ENCODE results near the gene MPC2.

DNA sequence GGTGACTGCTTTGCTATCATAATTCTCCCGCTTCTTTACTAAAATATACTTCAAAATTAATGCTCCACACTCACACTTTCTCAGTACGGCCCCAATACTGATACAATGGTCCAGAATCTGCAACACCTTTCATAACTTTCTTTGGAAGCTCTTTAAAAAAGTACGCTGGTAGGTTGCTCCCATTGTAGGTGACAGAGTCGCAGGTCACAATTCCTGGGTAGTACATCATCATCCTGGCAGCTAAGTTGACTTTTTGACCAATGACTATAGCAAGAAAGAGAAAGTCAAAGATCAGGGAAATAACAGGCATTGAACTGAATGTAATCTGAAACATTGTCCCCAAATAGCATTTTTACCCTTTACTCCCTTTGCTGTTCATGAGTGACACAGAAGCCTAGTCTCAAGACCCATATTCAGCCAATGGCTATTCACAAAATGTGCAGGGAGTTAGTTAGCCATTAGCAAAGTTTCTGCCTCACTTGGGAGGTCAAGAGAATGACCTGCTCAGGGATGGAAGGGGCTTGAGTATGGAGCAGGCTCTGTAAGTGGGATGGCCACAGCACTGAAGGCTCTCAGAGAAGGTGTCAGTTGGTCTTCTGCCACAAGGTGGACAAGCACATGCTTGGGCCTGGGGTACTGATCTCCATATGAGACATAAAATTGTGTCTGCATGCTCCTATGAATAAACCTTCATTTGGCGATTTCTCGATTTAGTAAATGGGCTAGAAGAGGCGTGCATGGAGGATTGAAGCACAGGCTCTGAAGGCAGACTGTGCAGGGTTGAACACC lies 58.3 kb downstream of the MPC2 start:
- TF ChIP-seq, protein P1, sequence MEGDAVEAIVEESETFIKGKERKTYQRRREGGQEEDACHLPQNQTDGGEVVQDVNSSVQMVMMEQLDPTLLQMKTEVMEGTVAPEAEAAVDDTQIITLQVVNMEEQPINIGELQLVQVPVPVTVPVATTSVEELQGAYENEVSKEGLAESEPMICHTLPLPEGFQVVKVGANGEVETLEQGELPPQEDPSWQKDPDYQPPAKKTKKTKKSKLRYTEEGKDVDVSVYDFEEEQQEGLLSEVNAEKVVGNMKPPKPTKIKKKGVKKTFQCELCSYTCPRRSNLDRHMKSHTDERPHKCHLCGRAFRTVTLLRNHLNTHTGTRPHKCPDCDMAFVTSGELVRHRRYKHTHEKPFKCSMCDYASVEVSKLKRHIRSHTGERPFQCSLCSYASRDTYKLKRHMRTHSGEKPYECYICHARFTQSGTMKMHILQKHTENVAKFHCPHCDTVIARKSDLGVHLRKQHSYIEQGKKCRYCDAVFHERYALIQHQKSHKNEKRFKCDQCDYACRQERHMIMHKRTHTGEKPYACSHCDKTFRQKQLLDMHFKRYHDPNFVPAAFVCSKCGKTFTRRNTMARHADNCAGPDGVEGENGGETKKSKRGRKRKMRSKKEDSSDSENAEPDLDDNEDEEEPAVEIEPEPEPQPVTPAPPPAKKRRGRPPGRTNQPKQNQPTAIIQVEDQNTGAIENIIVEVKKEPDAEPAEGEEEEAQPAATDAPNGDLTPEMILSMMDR (IDR thresholded peaks at IDR 0.05) = no peak
- TF ChIP-seq POLR2A (IDR thresholded peaks at IDR 0.05) = no peak
